HG03378 (cell line): ENCODE results near the gene CHPF2.

ENCODE experiments used
- ATAC-seq: cut with Tn5 transposase; IDR thresholded peaks from one replicate; pipeline ENCODE4 v1.9.1; 2021; ENCODE audit warnings: mild to moderate bottlenecking, moderate library complexity; ENCODE audit not compliant: unreplicated experiment

Gene CHPF2

GRCh38 chr7:151232917-151233701 lies 826 bp downstream of the CHPF2 start:
- ATAC-seq: peak; percentile 45

DNA sequence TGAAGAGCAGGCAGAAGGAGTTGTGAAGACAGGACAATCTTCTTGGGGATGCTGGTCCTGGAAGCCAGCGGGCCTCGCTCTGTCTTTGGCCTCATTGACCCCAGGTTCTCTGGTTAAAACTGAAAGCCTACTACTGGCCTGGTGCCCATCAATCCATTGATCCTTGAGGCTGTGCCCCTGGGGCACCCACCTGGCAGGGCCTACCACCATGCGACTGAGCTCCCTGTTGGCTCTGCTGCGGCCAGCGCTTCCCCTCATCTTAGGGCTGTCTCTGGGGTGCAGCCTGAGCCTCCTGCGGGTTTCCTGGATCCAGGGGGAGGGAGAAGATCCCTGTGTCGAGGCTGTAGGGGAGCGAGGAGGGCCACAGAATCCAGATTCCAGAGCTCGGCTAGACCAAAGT lies 1.5 kb downstream of the CHPF2 start:
- ATAC-seq: no peak

DNA sequence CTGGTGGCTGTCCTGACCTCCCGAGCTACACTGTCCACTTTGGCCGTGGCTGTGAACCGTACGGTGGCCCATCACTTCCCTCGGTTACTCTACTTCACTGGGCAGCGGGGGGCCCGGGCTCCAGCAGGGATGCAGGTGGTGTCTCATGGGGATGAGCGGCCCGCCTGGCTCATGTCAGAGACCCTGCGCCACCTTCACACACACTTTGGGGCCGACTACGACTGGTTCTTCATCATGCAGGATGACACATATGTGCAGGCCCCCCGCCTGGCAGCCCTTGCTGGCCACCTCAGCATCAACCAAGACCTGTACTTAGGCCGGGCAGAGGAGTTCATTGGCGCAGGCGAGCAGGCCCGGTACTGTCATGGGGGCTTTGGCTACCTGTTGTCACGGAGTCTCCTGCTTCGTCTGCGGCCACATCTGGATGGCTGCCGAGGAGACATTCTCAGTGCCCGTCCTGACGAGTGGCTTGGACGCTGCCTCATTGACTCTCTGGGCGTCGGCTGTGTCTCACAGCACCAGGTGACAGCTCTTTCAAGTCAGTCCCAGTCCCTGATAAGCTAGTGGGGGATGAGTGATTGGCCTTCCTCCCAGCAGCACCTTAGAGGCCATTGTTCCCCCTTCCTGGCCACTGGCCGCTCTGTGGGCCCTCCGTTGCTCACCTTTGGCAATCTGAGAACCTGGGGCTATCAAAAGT lies 3.0 kb downstream of the CHPF2 start:
- no peak for ATAC-seq

DNA sequence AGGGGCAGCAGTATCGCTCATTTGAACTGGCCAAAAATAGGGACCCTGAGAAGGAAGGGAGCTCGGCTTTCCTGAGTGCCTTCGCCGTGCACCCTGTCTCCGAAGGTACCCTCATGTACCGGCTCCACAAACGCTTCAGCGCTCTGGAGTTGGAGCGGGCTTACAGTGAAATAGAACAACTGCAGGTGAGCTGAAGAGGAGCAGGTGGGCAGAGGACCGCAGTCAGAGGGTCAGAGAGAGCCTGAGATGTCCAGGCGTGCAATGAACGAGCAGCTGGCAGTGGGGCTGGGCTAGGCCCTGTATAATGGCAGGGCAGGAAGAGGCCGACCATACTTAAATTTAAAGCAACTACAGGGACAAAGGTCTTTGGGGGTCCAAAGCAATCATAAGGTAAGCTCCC lies 4.1 kb downstream of the CHPF2 start:
- ATAC-seq: no peak

GRCh38 chr7:151237244-151238189 lies 5.2 kb downstream of the CHPF2 start:
- no peak for ATAC-seq

DNA sequence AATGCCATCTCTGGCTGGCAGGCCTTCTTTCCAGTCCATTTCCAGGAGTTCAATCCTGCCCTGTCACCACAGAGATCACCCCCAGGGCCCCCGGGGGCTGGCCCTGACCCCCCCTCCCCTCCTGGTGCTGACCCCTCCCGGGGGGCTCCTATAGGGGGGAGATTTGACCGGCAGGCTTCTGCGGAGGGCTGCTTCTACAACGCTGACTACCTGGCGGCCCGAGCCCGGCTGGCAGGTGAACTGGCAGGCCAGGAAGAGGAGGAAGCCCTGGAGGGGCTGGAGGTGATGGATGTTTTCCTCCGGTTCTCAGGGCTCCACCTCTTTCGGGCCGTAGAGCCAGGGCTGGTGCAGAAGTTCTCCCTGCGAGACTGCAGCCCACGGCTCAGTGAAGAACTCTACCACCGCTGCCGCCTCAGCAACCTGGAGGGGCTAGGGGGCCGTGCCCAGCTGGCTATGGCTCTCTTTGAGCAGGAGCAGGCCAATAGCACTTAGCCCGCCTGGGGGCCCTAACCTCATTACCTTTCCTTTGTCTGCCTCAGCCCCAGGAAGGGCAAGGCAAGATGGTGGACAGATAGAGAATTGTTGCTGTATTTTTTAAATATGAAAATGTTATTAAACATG lies 6.0 kb downstream of the CHPF2 start:
- ATAC-seq: no peak

DNA sequence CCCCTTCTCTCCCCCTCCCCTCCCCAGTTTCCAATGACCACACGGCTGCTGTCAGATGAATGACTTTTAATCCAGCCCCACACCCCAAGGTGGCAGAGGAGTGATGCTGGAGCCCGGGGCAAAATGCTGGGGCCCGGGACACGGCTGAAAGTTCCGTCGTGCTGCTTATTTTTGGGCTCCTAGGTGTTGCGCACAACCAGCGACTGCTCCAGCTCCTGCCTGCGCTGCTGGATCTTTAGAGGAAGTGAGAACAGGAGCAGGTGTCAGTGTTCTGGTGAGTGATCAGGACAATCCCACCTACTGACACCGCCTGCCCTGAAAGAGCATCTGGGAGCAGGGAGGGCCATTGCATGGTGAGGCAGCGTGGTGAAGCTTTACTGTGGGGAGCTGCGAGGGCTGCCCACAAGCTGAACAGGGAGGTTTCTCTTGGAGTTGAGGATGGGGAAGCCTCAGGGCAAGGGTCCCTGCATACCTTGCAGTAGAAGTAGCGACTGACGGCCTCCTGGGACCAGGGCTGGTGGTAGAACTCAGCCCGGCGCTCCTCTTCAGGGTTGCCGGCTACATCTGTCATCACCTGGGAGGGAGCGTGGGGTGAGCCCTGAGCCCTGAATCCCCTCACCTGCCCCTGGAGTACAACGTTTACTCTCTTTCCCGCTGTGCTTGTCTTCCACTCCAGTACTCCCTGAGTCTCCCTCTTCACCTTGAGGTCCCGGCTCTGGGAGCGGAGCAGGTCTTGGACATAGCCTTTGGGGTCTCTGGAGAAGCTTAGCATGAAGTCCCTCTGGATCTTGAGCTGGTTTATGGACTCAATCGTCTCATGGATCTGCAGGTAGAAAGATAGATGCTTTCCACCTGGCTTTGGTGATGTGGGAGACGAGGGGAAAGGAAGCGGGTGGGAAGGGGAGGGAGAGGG lies 6.9 kb downstream of the CHPF2 start:
- no peak for ATAC-seq

GRCh38 chr7:151239837-151240459 lies 7.7 kb downstream of the CHPF2 start:
- ATAC-seq: no peak

- no peak for ATAC-seq
Observed at GRCh38 chr7:151240536-151240935, 8.3 kb downstream of the CHPF2 start.

- ATAC-seq: no peak
Observed at GRCh38 chr7:151240942-151241754, 8.9 kb downstream of the CHPF2 start.

GRCh38 chr7:151241755-151242096 lies 9.4 kb downstream of the CHPF2 start:
- no peak for ATAC-seq

DNA sequence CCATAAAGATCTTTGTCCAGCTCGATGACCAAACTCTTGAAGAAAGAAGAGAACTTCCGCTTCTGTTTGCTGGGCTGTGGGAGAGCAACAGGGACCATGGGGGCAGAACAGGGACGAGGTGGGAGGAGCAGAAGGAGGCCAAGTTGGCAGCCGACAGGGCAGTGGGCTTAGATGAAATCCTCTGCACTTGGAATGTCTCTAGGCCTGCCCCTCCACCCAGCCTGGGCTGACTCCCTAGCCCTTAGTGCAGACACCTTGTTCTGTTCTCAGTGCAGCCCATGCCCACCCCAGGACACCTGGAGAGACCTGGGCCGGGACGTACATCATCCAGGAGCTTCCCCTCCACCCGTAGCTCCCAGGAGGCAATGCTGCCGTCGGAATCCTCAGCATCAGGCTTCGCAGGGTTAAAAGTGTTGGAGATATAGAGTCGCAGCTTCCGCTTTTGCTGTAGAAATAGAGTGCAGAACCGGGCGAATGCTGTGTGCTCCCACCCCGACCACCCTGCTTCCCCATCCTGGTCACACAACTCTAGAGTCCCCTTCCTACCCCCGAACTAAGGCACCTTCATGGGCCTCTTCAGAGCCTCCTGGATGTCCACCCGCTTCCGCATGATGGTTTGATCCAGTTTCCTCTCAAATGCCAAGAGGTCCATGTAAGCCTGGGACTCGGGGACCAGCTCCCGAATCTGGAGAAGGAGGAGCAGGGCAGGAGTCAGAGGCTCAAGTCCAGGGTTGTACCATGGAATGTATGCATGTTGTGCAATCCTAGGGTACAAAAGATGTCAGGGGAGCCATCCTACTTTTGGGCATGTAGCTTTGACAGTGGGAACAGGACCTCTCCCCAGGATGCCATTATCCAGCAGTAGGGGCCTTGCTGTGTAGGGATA lies 10.1 kb downstream of the CHPF2 start:
- ATAC-seq: no peak

DNA sequence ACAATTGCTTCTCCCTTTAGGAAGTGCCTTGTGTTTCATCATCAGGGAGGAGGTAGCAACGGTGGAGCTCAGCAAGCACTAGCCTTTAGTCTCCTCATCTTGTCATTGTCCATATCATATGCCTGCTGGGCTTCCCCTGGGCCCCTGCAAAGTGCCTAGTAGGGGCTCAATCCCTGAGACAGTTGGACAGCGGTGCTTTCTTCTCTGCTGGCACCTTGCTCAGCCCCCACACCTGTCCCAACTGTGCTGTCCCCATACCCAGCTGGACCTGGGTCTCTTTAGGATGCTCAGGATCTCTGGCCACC lies 10.7 kb downstream of the CHPF2 start:
- ATAC-seq: no peak

- no peak for ATAC-seq
Observed at GRCh38 chr7:151243408-151244195, 11.3 kb downstream of the CHPF2 start.

DNA sequence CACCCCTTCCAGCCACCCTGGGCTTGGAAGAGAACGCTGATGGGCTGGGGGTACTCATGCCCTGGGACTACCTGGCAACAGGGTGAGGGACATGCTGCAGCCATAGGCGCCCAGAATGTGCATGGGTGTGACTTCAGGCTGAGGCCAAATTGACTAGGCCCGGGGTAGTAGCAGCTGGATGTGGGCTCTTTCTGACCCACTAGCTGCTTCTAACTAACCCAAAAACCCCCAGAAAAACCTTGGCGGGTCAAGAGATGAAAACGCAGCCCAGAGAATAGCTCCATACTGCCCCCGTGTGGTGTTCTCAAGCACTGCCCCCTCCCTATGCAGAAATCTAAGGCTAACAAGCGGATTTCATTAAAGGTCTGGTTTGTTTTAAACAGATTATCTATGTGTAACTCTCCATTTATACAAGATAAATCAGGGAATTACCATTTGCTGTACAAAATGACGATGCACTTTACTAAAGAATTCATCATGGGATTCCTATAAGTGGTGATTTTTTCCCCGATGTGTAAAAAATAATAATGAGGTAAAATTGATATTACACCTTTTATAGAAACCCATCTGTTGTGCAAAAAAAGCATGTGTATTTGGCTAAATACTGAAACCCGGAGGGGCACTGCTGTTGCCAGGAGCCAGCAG lies 12.0 kb downstream of the CHPF2 start:
- no peak for ATAC-seq

DNA sequence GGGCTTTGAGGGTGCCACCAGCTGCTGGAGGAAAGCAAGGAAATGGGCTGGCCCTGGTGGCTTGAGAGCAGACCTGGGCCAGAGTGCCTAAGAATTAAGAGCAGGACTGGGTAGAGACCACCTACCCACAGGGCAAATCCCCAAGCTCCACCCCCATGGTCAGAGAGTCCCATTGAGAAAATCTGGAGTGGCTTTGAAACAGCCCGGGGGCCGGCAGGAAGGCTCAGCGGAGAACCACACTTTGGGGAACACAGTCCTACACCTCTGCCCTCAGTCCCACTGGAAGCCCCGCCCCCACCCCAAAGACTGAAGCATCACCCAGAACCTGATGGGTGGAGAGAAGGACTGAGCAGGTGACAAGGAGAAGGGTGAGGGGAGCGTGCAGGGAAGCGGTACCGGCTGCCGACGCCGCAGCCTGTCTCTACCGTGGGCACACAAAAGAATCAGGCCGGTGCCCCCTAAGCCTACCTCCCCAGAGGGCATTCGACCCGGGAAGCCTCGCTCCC lies 12.6 kb downstream of the CHPF2 start:
- ATAC-seq: no peak
